HL-60 (cell line): ENCODE measurements around the gene RNF227.
A peak's percentile ranks its signal among the peaks of the same experiment; 100 is the strongest.

Experiments used
- DNase-seq, 2 experiments: peaks; one replicate each; pipeline ENCODE4 v3.0.0-alpha.2; 2010 to 2020; ENCODE audit warnings: low read depth in 1 of 2, low spot score in 1 of 2
- H3K27ac ChIP-seq: fragments of 250-450 bp; sonication (Bioruptor Pico); replicated peaks from 2 replicates; pipeline ENCODE4 v1.5.1; 2020; ENCODE audit warnings: mild to moderate bottlenecking, moderate library complexity
- H3K27me3 ChIP-seq: fragments of 250-450 bp; sonication (Bioruptor Pico); 2 replicates; pipeline ENCODE4 v1.5.1; 2021; ENCODE audit warnings: mild to moderate bottlenecking, moderate library complexity; ENCODE audit not compliant: insufficient read depth, poor library complexity, severe bottlenecking
- H3K4me3 ChIP-seq: replicated peaks from 2 replicates; pipeline ENCODE4 v1.5.1; 2011; ENCODE audit warnings: mild to moderate bottlenecking, control low read depth, low read length; ENCODE audit not compliant: insufficient read depth
- CTCF ChIP-seq: IDR thresholded peaks from one replicate; pipeline ENCODE4 v1.5.1; 2011; ENCODE audit warnings: low read length, control low read depth, inconsistent platforms; ENCODE audit not compliant: insufficient read depth
- GABPA ChIP-seq: IDR thresholded peaks from 2 replicates; pipeline ENCODE4 v1.6.1; 2012; ENCODE audit warnings: low read depth
- POLR2AphosphoS5 ChIP-seq: IDR thresholded peaks from 2 replicates; pipeline ENCODE4 v1.6.1; 2012; ENCODE audit warnings: low read depth
- REST ChIP-seq: IDR thresholded peaks from 2 replicates; pipeline ENCODE4 v1.6.1; 2012; ENCODE audit warnings: low read depth; ENCODE audit not compliant: insufficient replicate concordance
- SPI1 ChIP-seq: IDR thresholded peaks from 2 replicates; pipeline ENCODE4 v1.6.1; 2012; ENCODE audit warnings: low read depth, mild to moderate bottlenecking, borderline replicate concordance

The RNF227 gene

GRCh38 chr17:7940034-7940433 is 23.9 kb upstream of the RNF227 start:
- no peak for TF ChIP-seq CTCF
- TF ChIP-seq REST, result no peak
- no peak for TF ChIP-seq POLR2AphosphoS5
- no peak for TF ChIP-seq GABPA
- no peak for TF ChIP-seq SPI1
- H3K27ac ChIP-seq, result no peak overlapping the region
- H3K27me3 ChIP-seq, result no peaks in the 10 kb centered on the region
- H3K4me3 ChIP-seq, result no peak overlapping the region
- no peak for DNase-seq

- Histone ChIP-seq H3K27me3 (no peaks in the 10 kb centered on the region), H3K4me3 (no peak overlapping the region), H3K27ac (no peak overlapping the region)
- TF ChIP-seq SPI1, result no peak
- no peak for TF ChIP-seq GABPA
- no peak for TF ChIP-seq REST
- TF ChIP-seq POLR2AphosphoS5, result no peak
- no peak for TF ChIP-seq CTCF
- DNase-seq, result no peak
Measured at GRCh38 chr17:7935859-7936258, 19.8 kb upstream of the RNF227 start.

GRCh38 chr17:7932949-7933348 is 16.9 kb upstream of the RNF227 start:
- H3K4me3 ChIP-seq, result peak overlapping the region; percentile 61
- peak; percentile 29 to 33 for DNase-seq
- peak overlapping the region; percentile 89 for H3K27ac ChIP-seq
- H3K27me3 ChIP-seq, result no peaks in the 10 kb centered on the region
- TF ChIP-seq POLR2AphosphoS5, result no peak
- TF ChIP-seq CTCF, result no peak
- TF ChIP-seq GABPA, result no peak
- TF ChIP-seq SPI1, result no peak
- TF ChIP-seq REST, result no peak
